ENCODE results near the gene PYGL.
"Not testable (repeated sequence)": the region's sequence is repeated elsewhere in the genome, so short reads cannot be mapped to it uniquely, and the experiment has no call there.

The PYGL gene

DNA sequence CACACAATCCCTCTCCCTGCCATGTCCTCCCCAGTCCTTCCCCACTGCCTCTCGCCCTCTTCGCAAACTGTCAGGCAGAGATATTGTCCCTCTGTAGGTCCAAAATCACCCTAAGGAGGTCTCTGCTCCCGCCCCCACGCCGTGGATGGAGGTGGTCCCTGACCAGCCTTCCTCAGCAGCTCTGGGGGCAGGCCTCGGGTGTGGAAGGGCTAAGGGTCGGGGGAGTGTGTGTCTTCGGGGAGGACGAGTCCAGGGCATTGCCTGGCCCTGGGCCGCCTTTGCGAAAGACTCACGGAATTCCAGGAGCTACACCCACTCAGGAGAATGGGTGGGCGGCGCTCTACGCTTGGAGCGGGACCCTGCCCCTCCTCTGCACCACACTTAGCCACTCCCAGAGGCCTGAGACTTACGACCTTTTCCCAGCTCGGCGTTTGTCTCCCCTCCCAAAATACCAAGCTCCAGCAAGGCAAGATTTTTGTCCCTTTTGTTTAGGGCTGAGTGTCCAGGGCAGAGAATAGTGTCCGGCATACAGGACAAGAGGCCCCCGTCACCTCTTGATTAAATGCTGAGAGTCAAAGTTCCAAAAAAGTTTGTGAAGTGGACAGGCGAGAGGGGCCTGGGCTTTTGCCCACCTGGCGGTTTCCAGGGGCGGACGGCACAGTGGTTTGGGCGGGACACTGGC is 881 bp downstream of the PYGL start:
- TF ChIP-seq, protein P1, sequence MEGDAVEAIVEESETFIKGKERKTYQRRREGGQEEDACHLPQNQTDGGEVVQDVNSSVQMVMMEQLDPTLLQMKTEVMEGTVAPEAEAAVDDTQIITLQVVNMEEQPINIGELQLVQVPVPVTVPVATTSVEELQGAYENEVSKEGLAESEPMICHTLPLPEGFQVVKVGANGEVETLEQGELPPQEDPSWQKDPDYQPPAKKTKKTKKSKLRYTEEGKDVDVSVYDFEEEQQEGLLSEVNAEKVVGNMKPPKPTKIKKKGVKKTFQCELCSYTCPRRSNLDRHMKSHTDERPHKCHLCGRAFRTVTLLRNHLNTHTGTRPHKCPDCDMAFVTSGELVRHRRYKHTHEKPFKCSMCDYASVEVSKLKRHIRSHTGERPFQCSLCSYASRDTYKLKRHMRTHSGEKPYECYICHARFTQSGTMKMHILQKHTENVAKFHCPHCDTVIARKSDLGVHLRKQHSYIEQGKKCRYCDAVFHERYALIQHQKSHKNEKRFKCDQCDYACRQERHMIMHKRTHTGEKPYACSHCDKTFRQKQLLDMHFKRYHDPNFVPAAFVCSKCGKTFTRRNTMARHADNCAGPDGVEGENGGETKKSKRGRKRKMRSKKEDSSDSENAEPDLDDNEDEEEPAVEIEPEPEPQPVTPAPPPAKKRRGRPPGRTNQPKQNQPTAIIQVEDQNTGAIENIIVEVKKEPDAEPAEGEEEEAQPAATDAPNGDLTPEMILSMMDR (IDR thresholded peaks at IDR 0.05; ENCODE audit: extremely low read depth, missing control alignments): no peak
- DNase-seq (ENCODE audit: low spot score): no peak

DNA sequence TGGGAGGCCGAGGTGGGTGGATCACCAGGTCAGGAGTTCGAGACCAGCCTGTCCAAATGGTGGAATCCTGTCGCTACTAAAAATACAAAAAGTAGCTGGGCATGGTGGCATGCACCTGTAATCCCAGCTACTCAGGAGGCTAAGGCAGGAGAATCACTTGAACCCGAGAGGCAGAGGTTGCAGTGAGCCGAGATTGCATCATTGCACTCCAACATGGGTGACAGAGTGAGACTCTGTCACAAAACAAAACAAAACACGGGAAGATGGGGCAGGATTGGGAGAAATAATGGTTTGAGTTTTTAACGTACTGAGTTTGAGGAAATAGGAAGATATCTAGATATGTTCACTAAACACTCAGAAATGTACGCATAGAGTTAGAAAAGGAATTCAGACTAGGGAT is 2.6 kb downstream of the PYGL start:
- DNase-seq (ENCODE audit: low spot score): not testable (repeated sequence)

DNA sequence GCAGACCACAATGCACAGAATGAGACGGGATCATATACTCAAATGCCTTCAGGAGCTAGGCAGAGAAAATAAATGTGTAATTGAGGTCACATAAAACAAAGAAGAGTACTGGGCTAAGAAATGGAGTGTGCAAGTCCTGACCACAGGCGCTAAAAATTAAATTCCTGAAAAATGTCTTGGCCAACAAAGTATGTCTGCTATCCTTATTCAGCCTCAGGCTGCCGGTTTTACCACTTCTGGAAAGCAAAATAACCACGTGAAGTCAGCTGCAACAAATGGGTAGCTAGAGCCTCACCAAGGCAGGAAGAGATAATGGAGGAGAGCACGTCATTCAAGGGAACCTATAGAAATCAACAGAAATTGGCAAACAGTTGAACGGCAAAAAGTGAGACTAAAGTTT is 3.1 kb downstream of the PYGL start:
- DNase-seq (ENCODE audit: low spot score): no peak
- TF ChIP-seq, protein P1 (IDR thresholded peaks at IDR 0.05; ENCODE audit: extremely low read depth, missing control alignments): no peak

DNA sequence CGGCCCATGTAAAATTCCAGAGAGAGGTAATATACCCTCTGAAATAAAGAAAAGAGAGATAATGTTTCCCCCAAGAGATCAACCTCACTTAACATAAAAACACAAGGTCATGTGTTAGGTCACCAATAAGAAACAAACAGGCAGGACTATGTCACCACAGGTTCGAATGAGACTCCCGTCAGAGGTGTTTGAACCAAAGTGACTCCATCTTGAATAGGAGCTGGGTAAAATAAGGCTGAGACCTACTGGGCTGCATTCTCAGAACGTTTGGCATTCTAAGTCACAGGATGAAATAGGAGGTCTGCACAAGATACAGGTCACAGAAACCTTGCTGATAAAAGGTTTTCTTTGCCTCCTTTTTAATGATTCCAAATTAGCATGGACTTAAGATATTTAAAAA is 6.5 kb downstream of the PYGL start:
- no peak for DNase-seq (ENCODE audit: low spot score)
- TF ChIP-seq, protein P1 (IDR thresholded peaks at IDR 0.05; ENCODE audit: extremely low read depth, missing control alignments): no peak

DNA sequence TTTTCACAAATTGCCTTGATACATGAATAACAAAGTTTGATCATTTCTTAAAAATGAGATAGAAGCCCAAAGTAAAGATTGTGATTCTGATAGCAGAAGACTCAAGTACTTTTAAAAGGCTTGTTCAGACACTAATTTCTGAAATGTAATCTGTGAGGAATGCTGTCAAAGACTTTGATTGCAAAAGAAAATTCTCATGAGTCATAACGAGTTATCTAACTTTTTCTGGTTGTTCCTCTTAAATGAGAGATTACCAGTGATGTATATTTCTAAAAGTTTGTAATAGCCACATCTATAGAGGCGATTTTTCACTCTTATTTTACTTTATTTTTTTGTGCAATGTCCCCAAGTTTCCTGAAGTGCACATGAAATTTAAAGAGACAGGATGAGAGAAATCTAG is 7.0 kb downstream of the PYGL start:
- no peak for DNase-seq (ENCODE audit: low spot score)
- TF ChIP-seq, protein P1 (IDR thresholded peaks at IDR 0.05; ENCODE audit: extremely low read depth, missing control alignments): no peak

DNA sequence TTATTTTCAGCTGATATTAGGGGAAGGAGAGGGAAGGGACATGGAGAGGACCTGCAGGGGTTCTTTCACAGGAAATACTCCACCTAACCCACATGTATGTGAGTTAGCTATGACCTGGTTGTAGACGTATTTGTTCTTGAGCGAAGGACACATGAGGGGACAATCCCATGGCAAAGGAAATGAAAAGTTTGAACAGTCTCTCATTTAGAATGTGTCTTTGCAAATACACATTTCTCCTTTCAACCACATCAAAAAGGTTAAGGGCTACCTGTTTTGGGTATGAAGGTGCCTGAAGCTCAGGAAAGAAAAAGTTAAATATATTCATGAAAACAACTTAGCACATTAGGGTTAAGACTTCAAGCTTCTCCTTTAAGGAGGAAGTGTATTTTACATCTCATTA is 7.4 kb downstream of the PYGL start:
- no peak for DNase-seq (ENCODE audit: low spot score)
- TF ChIP-seq, protein P1 (IDR thresholded peaks at IDR 0.05; ENCODE audit: extremely low read depth, missing control alignments): no peak

DNA sequence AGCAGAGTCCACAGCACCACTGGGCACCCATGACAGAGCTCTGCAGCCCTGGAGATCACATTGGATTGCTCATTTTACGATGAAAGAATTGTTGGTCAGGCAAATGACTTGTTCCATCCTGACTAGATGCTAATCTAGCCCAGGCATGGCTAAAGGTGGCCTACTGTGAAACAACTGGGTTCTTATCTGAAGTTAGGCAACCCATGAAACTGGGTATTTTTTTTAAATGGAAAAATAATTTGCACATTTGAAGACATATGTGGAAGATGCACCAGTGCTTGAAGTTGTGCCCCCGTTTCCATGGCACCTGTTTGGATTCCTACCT is 8.3 kb downstream of the PYGL start:
- TF ChIP-seq, protein P1 (IDR thresholded peaks at IDR 0.05; ENCODE audit: extremely low read depth, missing control alignments): no peak
- no peak for DNase-seq (ENCODE audit: low spot score)

Measured in GM20000 (cell line).